GM18861 (cell line): ENCODE measurements around the gene RNF187.

Source experiments
- ATAC-seq: cut with Tn5 transposase; IDR thresholded peaks from one replicate; pipeline ENCODE4 v1.9.1; 2021; ENCODE audit not compliant: unreplicated experiment

The RNF187 gene

GRCh38 chr1:228508840-228509415 is 21.7 kb downstream of the RNF187 start:
- no peak for ATAC-seq

GRCh38 chr1:228510101-228510802 is 23.1 kb downstream of the RNF187 start:
- ATAC-seq = no peak

- no peak for ATAC-seq
These were observed 23.7 kb downstream of the RNF187 start for GRCh38 chr1:228510803-228511413.

GRCh38 chr1:228511546-228512445 is 24.6 kb downstream of the RNF187 start:
- ATAC-seq = no peak

- no peak for ATAC-seq
These were observed 25.6 kb downstream of the RNF187 start for GRCh38 chr1:228512781-228513198.

- no peak for ATAC-seq
These were observed 26.2 kb downstream of the RNF187 start for GRCh38 chr1:228513236-228513900.

- no peak for ATAC-seq
These were observed 27.2 kb downstream of the RNF187 start for GRCh38 chr1:228514421-228514820.

GRCh38 chr1:228515200-228515834 is 28.1 kb downstream of the RNF187 start:
- no peak for ATAC-seq

- no peak for ATAC-seq
These were observed 30.5 kb downstream of the RNF187 start for GRCh38 chr1:228517655-228518054.

- no peak for ATAC-seq
These were observed 40.4 kb downstream of the RNF187 start for GRCh38 chr1:228527596-228527995.

GRCh38 chr1:228528612-228529011 is 41.4 kb downstream of the RNF187 start:
- no peak for ATAC-seq

GRCh38 chr1:228530086-228530758 is 43.0 kb downstream of the RNF187 start:
- ATAC-seq = no peak

GRCh38 chr1:228530951-228531731 is 44.0 kb downstream of the RNF187 start:
- no peak for ATAC-seq

GRCh38 chr1:228538831-228539230 is 51.6 kb downstream of the RNF187 start:
- ATAC-seq = no peak

- ATAC-seq = no peak
These were observed 53.2 kb downstream of the RNF187 start for GRCh38 chr1:228540161-228540917.

GRCh38 chr1:228541725-228542124 is 54.5 kb downstream of the RNF187 start:
- ATAC-seq = no peak

GRCh38 chr1:228542376-228542775 is 55.2 kb downstream of the RNF187 start:
- ATAC-seq = no peak

GRCh38 chr1:228542981-228543380 is 55.8 kb downstream of the RNF187 start:
- ATAC-seq = no peak
